Parathyroid adenoma (tissue), 2 donors: ENCODE data around the gene TNFSF4.

Source experiments
- H2AFZ ChIP-seq: fragments of 300-600 bp; sonication (generic); one replicate; pipeline ENCODE4 v1.7.0; 2017; ENCODE audit warnings: antibody characterized with exemption, mild to moderate bottlenecking
- H3K27ac ChIP-seq: fragments of 300-600 bp; sonication (generic); one replicate; pipeline ENCODE4 v1.7.0; 2017
- H3K27me3 ChIP-seq: fragments of 300-600 bp; sonication (generic); one replicate; pipeline ENCODE4 v1.7.0; 2017; ENCODE audit warnings: low read length; ENCODE audit not compliant: control insufficient read depth, insufficient read depth
- H3K36me3 ChIP-seq: fragments of 300-600 bp; sonication (generic); one replicate; pipeline ENCODE4 v1.7.0; 2017; ENCODE audit warnings: low read length; ENCODE audit not compliant: control insufficient read depth, insufficient read depth
- H3K4me1 ChIP-seq: fragments of 300-600 bp; sonication (generic); one replicate; pipeline ENCODE4 v1.7.0; 2017; ENCODE audit warnings: control low read depth
- H3K4me2 ChIP-seq: fragments of 300-600 bp; sonication (generic); one replicate; pipeline ENCODE4 v1.7.0; 2017; ENCODE audit warnings: low read length
- H3K4me3 ChIP-seq: fragments of 300-600 bp; sonication (generic); one replicate; pipeline ENCODE4 v1.7.0; 2017; ENCODE audit warnings: low read depth, low read length
- H3K79me2 ChIP-seq: fragments of 300-600 bp; sonication (generic); one replicate; pipeline ENCODE4 v1.7.0; 2017; ENCODE audit warnings: control low read depth
- H3K9ac ChIP-seq: fragments of 300-600 bp; sonication (generic); one replicate; pipeline ENCODE4 v1.7.0; 2017; ENCODE audit warnings: mild to moderate bottlenecking
- H3K9me3 ChIP-seq: fragments of 300-600 bp; sonication (generic); one replicate; pipeline ENCODE4 v1.7.0; 2017; ENCODE audit warnings: low read length; ENCODE audit not compliant: control insufficient read depth
- TF ChIP-seq, protein P1 (sequence below): fragments of 300-600 bp; sonication (generic); IDR thresholded peaks from one replicate; pipeline ENCODE4 v1.7.0; 2017; ENCODE audit warnings: antibody characterized with exemption, mild to moderate bottlenecking
- donor health status: primary hyperparathyroidism.

TNFSF4 gene

GRCh38 chr1:173190101-173190936 lies 16.8 kb downstream of the TNFSF4 start:
- Histone ChIP-seq H3K4me3 (peak overlapping the region; percentile 4), H3K9me3 (no peaks in the 10 kb centered on the region), H3K79me2 (no peaks in the 10 kb centered on the region), H3K27me3 (no peaks in the 10 kb centered on the region), H3K9ac (no peak overlapping the region), H3K4me1 (peaks cover 4% of the 10 kb centered on the region), H3K4me2 (peak overlapping the region; percentile 20), H2AFZ (peak overlapping the region; percentile 46), H3K27ac (peak overlapping the region; percentile 59), H3K36me3 (no peaks in the 10 kb centered on the region)
- TF ChIP-seq, protein P1, sequence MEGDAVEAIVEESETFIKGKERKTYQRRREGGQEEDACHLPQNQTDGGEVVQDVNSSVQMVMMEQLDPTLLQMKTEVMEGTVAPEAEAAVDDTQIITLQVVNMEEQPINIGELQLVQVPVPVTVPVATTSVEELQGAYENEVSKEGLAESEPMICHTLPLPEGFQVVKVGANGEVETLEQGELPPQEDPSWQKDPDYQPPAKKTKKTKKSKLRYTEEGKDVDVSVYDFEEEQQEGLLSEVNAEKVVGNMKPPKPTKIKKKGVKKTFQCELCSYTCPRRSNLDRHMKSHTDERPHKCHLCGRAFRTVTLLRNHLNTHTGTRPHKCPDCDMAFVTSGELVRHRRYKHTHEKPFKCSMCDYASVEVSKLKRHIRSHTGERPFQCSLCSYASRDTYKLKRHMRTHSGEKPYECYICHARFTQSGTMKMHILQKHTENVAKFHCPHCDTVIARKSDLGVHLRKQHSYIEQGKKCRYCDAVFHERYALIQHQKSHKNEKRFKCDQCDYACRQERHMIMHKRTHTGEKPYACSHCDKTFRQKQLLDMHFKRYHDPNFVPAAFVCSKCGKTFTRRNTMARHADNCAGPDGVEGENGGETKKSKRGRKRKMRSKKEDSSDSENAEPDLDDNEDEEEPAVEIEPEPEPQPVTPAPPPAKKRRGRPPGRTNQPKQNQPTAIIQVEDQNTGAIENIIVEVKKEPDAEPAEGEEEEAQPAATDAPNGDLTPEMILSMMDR = no peak

GRCh38 chr1:173187671-173188237 lies 19.4 kb downstream of the TNFSF4 start:
- H3K4me2 ChIP-seq = no peak overlapping the region
- H3K79me2 ChIP-seq = no peaks in the 10 kb centered on the region
- TF ChIP-seq, protein P1 = no peak
- no peaks in the 10 kb centered on the region for H3K27me3 ChIP-seq
- H3K27ac ChIP-seq = no peak overlapping the region
- H3K4me1 ChIP-seq = peaks cover 4% of the 10 kb centered on the region
- H3K36me3 ChIP-seq = no peaks in the 10 kb centered on the region
- no peaks in the 10 kb centered on the region for H3K9me3 ChIP-seq
- no peak overlapping the region for H2AFZ ChIP-seq
- H3K4me3 ChIP-seq = no peak overlapping the region
- no peak overlapping the region for H3K9ac ChIP-seq

- Histone ChIP-seq H3K9me3 (no peaks in the 10 kb centered on the region), H3K27ac (no peak overlapping the region), H3K36me3 (no peaks in the 10 kb centered on the region)
Observed at GRCh38 chr1:173181791-173182190, 25.3 kb downstream of the TNFSF4 start.

GRCh38 chr1:173176246-173176645 lies 30.9 kb downstream of the TNFSF4 start:
- Histone ChIP-seq H3K79me2 (no peaks in the 10 kb centered on the region), H3K9ac (no peak overlapping the region), H2AFZ (no peak overlapping the region), H3K27ac (no peak overlapping the region), H3K9me3 (no peaks in the 10 kb centered on the region), H3K27me3 (no peaks in the 10 kb centered on the region), H3K4me2 (no peak overlapping the region), H3K36me3 (no peaks in the 10 kb centered on the region), H3K4me3 (no peak overlapping the region), H3K4me1 (no peaks in the 10 kb centered on the region)
- TF ChIP-seq, protein P1 = no peak

More at GRCh38 chr1:173181791-173182190, 25.3 kb downstream of the TNFSF4 start:
- Histone ChIP-seq H3K4me2 (no peak overlapping the region), H3K27me3 (no peaks in the 10 kb centered on the region), H3K9ac (no peak overlapping the region), H2AFZ (no peak overlapping the region), H3K4me1 (no peaks in the 10 kb centered on the region), H3K4me3 (no peak overlapping the region), H3K79me2 (no peaks in the 10 kb centered on the region)
- TF ChIP-seq, protein P1 = no peak
